H1 (cell line): ENCODE data around the gene OTOS. TPM values are rescaled to one million over a fixed set of nuclear protein-coding genes. Genes with fewer than 3 reads are reported as not detected.

ENCODE experiments used
- CTCF ChIA-PET: fragments of 300-600 bp; sonication (Branson Sonifier 250); formaldehyde crosslinking; loops from one replicate; lab custom pipeline; 2021; ENCODE audit not compliant: partially characterized antibody; lab: Charles Lee
- POLR2A ChIA-PET: fragments of 300-600 bp; sonication (Branson Sonifier 250); formaldehyde crosslinking; loops from one replicate; lab custom pipeline; 2021; ENCODE audit warnings: inconsistent platforms; ENCODE audit not compliant: partially characterized antibody; lab: Charles Lee
- DNase-seq, 2 experiments: peaks; one replicate each; pipeline versions ENCODE4 v3.0.0 to v3.0.0-alpha.2; 2010 to 2022; ENCODE audit warnings: low spot score in 2 of 2, low read depth in 1 of 2, mixed read lengths in 1 of 2
- FAIRE-seq: peaks from 2 replicates; lab custom pipeline; 2011; peaks lifted over from hg19 to GRCh38; lab: Jason Lieb, UNC
- H2AFZ ChIP-seq: 2 replicates; pipeline ENCODE4 v1.8.1; 2012; ENCODE audit warnings: low read length, inconsistent platforms
- H2AK5ac ChIP-seq: 2 replicates; pipeline ENCODE4 v1.6.1; 2013; ENCODE audit warnings: low read depth, low read length
- H2BK120ac ChIP-seq: replicated peaks from 2 replicates; pipeline ENCODE3; 2013; ENCODE audit warnings: low read depth, low read length, inconsistent platforms
- H2BK12ac ChIP-seq: 2 replicates; pipeline ENCODE4 v1.6.1; 2013; ENCODE audit warnings: low read depth, low read length
- H2BK15ac ChIP-seq: 2 replicates; pipeline ENCODE4 v1.6.1; 2013; ENCODE audit warnings: low read length
- H2BK20ac ChIP-seq: 2 replicates; pipeline ENCODE4 v1.6.1; 2013; ENCODE audit warnings: low read length
- H2BK5ac ChIP-seq: 2 replicates; pipeline ENCODE4 v1.6.1; 2013; ENCODE audit warnings: low read depth, low read length
- H3K14ac ChIP-seq: 2 replicates; pipeline ENCODE4 v1.6.1; 2013; ENCODE audit warnings: inconsistent platforms; ENCODE audit not compliant: insufficient read length
- H3K18ac ChIP-seq: 2 replicates; pipeline ENCODE4 v1.6.1; 2013; ENCODE audit warnings: low read length; ENCODE audit errors: extremely low read depth
- H3K23ac ChIP-seq: 2 replicates; pipeline ENCODE4 v1.6.1; 2013; ENCODE audit warnings: inconsistent platforms; ENCODE audit not compliant: insufficient read length
- H3K23me2 ChIP-seq: 2 replicates; pipeline ENCODE4 v1.6.1; 2013; ENCODE audit warnings: low read depth, low read length
- H3K27ac ChIP-seq: 2 replicates; pipeline ENCODE4 v1.6.1; 2011; ENCODE audit warnings: low read depth, low read length, inconsistent platforms
- H3K27me3 ChIP-seq, 4 experiments: replicated peaks in 1 of 4; 1 replicate in 1 of 4; 2 replicates in 3 of 4; pipeline versions ENCODE4 v1.6.1 to v1.8.1; 2011 to 2013; ENCODE audit warnings: low read length in 3 of 4, mild to moderate bottlenecking in 3 of 4, inconsistent platforms in 2 of 4, mixed read lengths in 2 of 4, moderate library complexity in 1 of 4; ENCODE audit not compliant: control insufficient read depth in 3 of 4, insufficient read depth in 3 of 4; ENCODE audit errors: extremely low read depth in 1 of 4
- H3K36me3 ChIP-seq, 4 experiments: 2 replicates each; pipeline versions ENCODE4 v1.6.1 to v1.8.1; 2011 to 2013; ENCODE audit warnings: mild to moderate bottlenecking in 4 of 4, low read length in 3 of 4, moderate library complexity in 2 of 4, control low read depth in 1 of 4, inconsistent platforms in 1 of 4; ENCODE audit not compliant: insufficient read depth in 4 of 4, control insufficient read depth in 2 of 4
- H3K4ac ChIP-seq: replicated peaks from 2 replicates; pipeline ENCODE3; 2013; ENCODE audit warnings: low read length, low read depth, mixed read lengths, inconsistent platforms; ENCODE audit not compliant: insufficient read length
- H3K4me1 ChIP-seq, 4 experiments: replicated peaks in 1 of 4; 1 replicate in 1 of 4; 2 replicates in 3 of 4; pipeline versions ENCODE4 v1.6.1 to v1.8.1; 2011 to 2013; ENCODE audit warnings: low read length in 3 of 4, inconsistent platforms in 2 of 4, mixed read lengths in 1 of 4; ENCODE audit not compliant: insufficient read depth in 4 of 4, control insufficient read depth in 3 of 4
- H3K4me2 ChIP-seq, 2 experiments: 2 replicates each; pipeline versions ENCODE4 v1.6.1 to v1.8.1; 2011 to 2013; ENCODE audit warnings: low read depth in 2 of 2, low read length in 2 of 2, control low read depth in 1 of 2, inconsistent platforms in 1 of 2, mild to moderate bottlenecking in 1 of 2; ENCODE audit not compliant: insufficient read depth in 1 of 2
- H3K4me3 ChIP-seq, 4 experiments: fragments of 200-600, 300-600 bp in 1 of 4; sonication (generic), shearing (Covaris generic), sonication (Bioruptor Twin) in 1 of 4; 2 replicates each; pipeline versions ENCODE4 v1.5.1 to v1.8.1; 2011 to 2016; ENCODE audit warnings: low read length in 4 of 4, low read depth in 3 of 4, control low read depth in 2 of 4, inconsistent platforms in 2 of 4, mild to moderate bottlenecking in 2 of 4, mixed read lengths in 1 of 4, moderate library complexity in 1 of 4; ENCODE audit not compliant: insufficient read depth in 2 of 4; ENCODE audit errors: extremely low read depth in 1 of 4
- H3K56ac ChIP-seq: replicated peaks from 2 replicates; pipeline ENCODE3; 2013; ENCODE audit warnings: low read depth, mild to moderate bottlenecking, mixed read lengths, low read length, inconsistent platforms; ENCODE audit not compliant: insufficient read length
- H3K79me1 ChIP-seq: 2 replicates; pipeline ENCODE4 v1.6.1; 2013; ENCODE audit warnings: low read depth, low read length, control low read depth
- H3K79me2 ChIP-seq, 2 experiments: 2 replicates each; pipeline versions ENCODE4 v1.6.1 to v1.8.1; 2012 to 2013; ENCODE audit warnings: low read length in 2 of 2, mild to moderate bottlenecking in 2 of 2, inconsistent platforms in 1 of 2; ENCODE audit not compliant: insufficient read depth in 2 of 2, control insufficient read depth in 1 of 2
- H3K9ac ChIP-seq, 4 experiments: replicated peaks in 1 of 4; 1 replicate in 1 of 4; 2 replicates in 3 of 4; pipeline versions ENCODE4 v1.6.1 to v1.8.1; 2011 to 2013; ENCODE audit warnings: low read depth in 3 of 4, low read length in 3 of 4, control low read depth in 2 of 4, mild to moderate bottlenecking in 2 of 4, moderate library complexity in 2 of 4, inconsistent platforms in 1 of 4; ENCODE audit errors: extremely low read depth in 1 of 4
- H3K9me3 ChIP-seq, 2 experiments: 2 replicates each; pipeline versions ENCODE4 v1.6.1 to v1.8.1; 2012 to 2013; ENCODE audit warnings: mild to moderate bottlenecking in 2 of 2, moderate library complexity in 2 of 2, control low read depth in 1 of 2, inconsistent platforms in 1 of 2, low read depth in 1 of 2, low read length in 1 of 2, mixed read lengths in 1 of 2; ENCODE audit not compliant: insufficient read depth in 2 of 2
- H4K20me1 ChIP-seq, 2 experiments: replicated peaks in 1 of 2; 2 replicates each; pipeline versions ENCODE3 to v1.8.1; 2011 to 2013; ENCODE audit warnings: inconsistent platforms in 2 of 2, low read length in 2 of 2, mild to moderate bottlenecking in 1 of 2; ENCODE audit not compliant: insufficient read depth in 2 of 2, control insufficient read depth in 1 of 2
- H4K5ac ChIP-seq: 2 replicates; pipeline ENCODE4 v1.6.1; 2013; ENCODE audit warnings: low read length, low read depth, mixed read lengths, inconsistent platforms; ENCODE audit not compliant: insufficient read length
- H4K8ac ChIP-seq: 2 replicates; pipeline ENCODE4 v1.8.0; 2013; ENCODE audit warnings: mild to moderate bottlenecking, moderate library complexity, low read length, inconsistent platforms; ENCODE audit not compliant: insufficient read depth; ENCODE audit errors: extremely low read depth
- H4K91ac ChIP-seq: replicated peaks from 2 replicates; pipeline ENCODE3; 2013; ENCODE audit warnings: low read length, mixed read lengths, inconsistent platforms; ENCODE audit not compliant: insufficient read length
- BRCA1 ChIP-seq: IDR thresholded peaks from 2 replicates; pipeline ENCODE4 v1.6.1; 2012; ENCODE audit warnings: low read depth, low read length, improper control_type of control experiment
- CBX5 ChIP-seq: fragments of 300-800, 300-1000 bp; sonication (generic); IDR thresholded peaks from 2 replicates; pipeline ENCODE4 v1.7.1; 2016; ENCODE audit warnings: antibody characterized with exemption, low read length, low read depth
- CEBPB ChIP-seq: IDR thresholded peaks from 2 replicates; pipeline ENCODE4 v1.6.1; 2012; ENCODE audit warnings: low read depth, low read length
- EZH2 ChIP-seq: fragments of 200-600 bp; sonication (generic); IDR thresholded peaks from 2 replicates; pipeline ENCODE4 v1.7.1; 2012; ENCODE audit warnings: low read depth, mild to moderate bottlenecking, moderate library complexity, low read length, inconsistent platforms; ENCODE audit not compliant: severe bottlenecking
- FOSL1 ChIP-seq: IDR thresholded peaks from 2 replicates; pipeline ENCODE4 v1.6.1; 2011; ENCODE audit warnings: mild to moderate bottlenecking, low read depth, low read length, moderate library complexity; ENCODE audit not compliant: insufficient read depth
- KDM5A ChIP-seq: fragments of 200-600 bp; IDR thresholded peaks from 2 replicates; pipeline ENCODE4 v1.7.1; 2012; ENCODE audit warnings: mild to moderate bottlenecking, low read length, inconsistent platforms, mixed read lengths
- PHF8 ChIP-seq: fragments of 200-600 bp; sonication (generic); conservative IDR thresholded peaks from 2 replicates; pipeline ENCODE4 v1.7.1; 2012; ENCODE audit warnings: low read depth, mild to moderate bottlenecking, inconsistent platforms, low read length, moderate library complexity
- POLR2A ChIP-seq, 2 experiments: IDR thresholded peaks; 1 replicate in 1 of 2; 2 replicates in 1 of 2; pipeline ENCODE4 v1.6.1; 2011; ENCODE audit warnings: low read depth in 2 of 2, low read length in 2 of 2, mild to moderate bottlenecking in 2 of 2; ENCODE audit errors: control extremely low read depth in 1 of 2
- RXRA ChIP-seq: IDR thresholded peaks from 2 replicates; pipeline ENCODE4 v1.6.1; 2011; ENCODE audit warnings: low read depth, mild to moderate bottlenecking, low read length, moderate library complexity; ENCODE audit not compliant: insufficient read depth
- SIN3A ChIP-seq, 2 experiments: IDR thresholded peaks in 1 of 2; conservative IDR thresholded peaks in 1 of 2; 2 replicates each; pipeline ENCODE4 v1.6.1; 2011 to 2012; ENCODE audit warnings: low read length in 2 of 2, improper control_type of control experiment in 1 of 2, low read depth in 1 of 2, mild to moderate bottlenecking in 1 of 2
- SIX5 ChIP-seq: IDR thresholded peaks from 2 replicates; pipeline ENCODE4 v1.6.1; 2011; ENCODE audit warnings: mild to moderate bottlenecking, low read depth, low read length
- SRF ChIP-seq: IDR thresholded peaks from 2 replicates; pipeline ENCODE4 v1.6.1; 2011; ENCODE audit warnings: mild to moderate bottlenecking, low read depth, low read length, moderate library complexity
- TAF1 ChIP-seq: IDR thresholded peaks from 2 replicates; pipeline ENCODE4 v1.6.1; 2011; ENCODE audit warnings: mild to moderate bottlenecking, low read depth, low read length
- TBP ChIP-seq: IDR thresholded peaks from 2 replicates; pipeline ENCODE4 v1.6.1; 2011; ENCODE audit warnings: low read depth, low read length, improper control_type of control experiment
- WGBS, 2 experiments: shearing (Covaris generic) in 1 of 2; methylation state at CpG; one replicate each; pipeline versions ENCODE4 v1.1.6 to v1.1.7; 2013 to 2015; ENCODE audit warnings: low lambda C conversion rate in 2 of 2, mixed read lengths in 2 of 2, inconsistent platforms in 1 of 2, low coverage in 1 of 2, missing lambda C conversion rate in 1 of 2; ENCODE audit not compliant: insufficient replicate concordance in 2 of 2, insufficient coverage in 1 of 2, insufficient read length in 1 of 2; ENCODE audit errors: extremely low coverage in 1 of 2, missing lambda C conversion rate in 1 of 2; 5-methylcytosine and 5-hydroxymethylcytosine counted together
- polyA plus RNA-seq, 7 experiments: library from polyadenylated mRNA; depleted of rRNA in 3 of 7; stranded (reverse) in 5 of 7; unstranded in 2 of 7; fragments of >200 nt in 5 of 7; fragments of 200-250 nt in 2 of 7; gene quantifications; 1 replicate in 5 of 7; 2 replicates in 1 of 7; 4 replicates in 1 of 7; pipeline versions ENCODE4 v1.2.1 to v1.2.3, GENCODE V29; 2011 to 2013; ENCODE audit warnings: missing spikeins in 2 of 7, mixed read lengths in 2 of 7
- total RNA-seq: library from RNA; stranded (reverse); fragmentation: NEBNext Ultra II Directional; extraction: Animal tissue kit (Norgen Biotek cat#: 25700); gene quantifications from 2 replicates; pipeline ENCODE4 v1.2.1, GENCODE V29; 2021

OTOS gene
- total and polyA plus RNA-seq, 2 of the 8 experiments (the other 6 are each of a cell fraction or from before 2014, with no cell fraction given): 0.17 TPM; not detected in 1

DNA sequence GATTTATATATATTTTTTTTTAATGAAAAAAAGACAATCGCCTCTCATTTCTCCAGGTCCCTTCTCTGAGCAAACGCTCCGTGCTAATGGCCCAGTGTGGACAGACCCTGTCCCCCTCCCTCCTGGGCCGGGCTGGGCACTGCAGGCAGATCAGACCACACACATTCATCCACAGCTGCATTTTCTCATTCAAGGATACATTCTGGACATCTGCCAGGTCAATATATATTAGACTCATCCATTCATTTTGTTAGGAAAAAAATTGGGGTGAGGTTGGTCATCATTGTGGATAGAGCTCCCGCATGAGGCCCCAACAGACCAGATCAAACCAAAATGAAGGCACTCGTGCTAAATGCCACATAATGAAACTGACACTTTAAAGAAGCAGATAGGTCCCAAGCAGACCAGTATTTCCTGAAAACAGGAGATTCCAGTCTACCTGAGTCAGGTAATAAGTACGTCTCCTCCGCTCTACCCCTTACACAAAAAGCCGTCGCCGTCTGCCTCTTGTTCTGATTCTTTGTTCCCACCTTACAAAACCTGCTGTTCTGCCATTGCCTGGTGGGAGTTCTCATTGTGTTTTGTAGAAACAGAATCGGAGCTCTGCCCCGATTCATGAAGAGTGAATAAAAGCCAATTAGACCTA is 15.4 kb upstream of the OTOS start:
- H2AFZ ChIP-seq: no peak overlapping the region
- no peak overlapping the region for H3K4me3 ChIP-seq
- no peak overlapping the region for H2AK5ac ChIP-seq
- H3K4ac ChIP-seq: no peak overlapping the region
- no peak overlapping the region for H3K9ac ChIP-seq
- no peak overlapping the region for H3K56ac ChIP-seq
- no peak overlapping the region for H2BK120ac ChIP-seq
- DNase-seq (no peak), FAIRE-seq (no peak)
- H3K14ac ChIP-seq: no peak overlapping the region
- no peak overlapping the region for H2BK20ac ChIP-seq
- no peaks in the 10 kb centered on the region for H3K79me1 ChIP-seq
- H4K5ac ChIP-seq: no peak overlapping the region
- H3K18ac ChIP-seq: no peak overlapping the region
- H3K79me2 ChIP-seq: no peaks in the 10 kb centered on the region
- no peak overlapping the region for H3K4me2 ChIP-seq
- H2BK12ac ChIP-seq: no peak overlapping the region
- no peak overlapping the region for H4K8ac ChIP-seq
- H4K91ac ChIP-seq: no peak overlapping the region
- CTCF ChIA-PET: interaction anchor here (0.7 kb wide), 1 partner anchor 12 kb away, joined by 3 read pairs; no protein-coding TSS in a partner anchor
- H3K23me2 ChIP-seq: no peaks in the 10 kb centered on the region
- H2BK15ac ChIP-seq: no peak overlapping the region
- no peaks in the 10 kb centered on the region; a peak in 1 of 4 replicates for H3K9me3 ChIP-seq
- 94% methylated on average over 11 of the region's 13 CpGs; no CpG with 5 or more reads in 1 of the 2 experiments for WGBS, 2 experiments
- peaks cover 0 to 9% (median 0%) of the 10 kb centered on the region in 4 experiments; a peak in 2 of 7 replicates for H3K4me1 ChIP-seq
- no peaks in the 10 kb centered on the region for H3K36me3 ChIP-seq
- H3K23ac ChIP-seq: no peak overlapping the region
- POLR2A ChIA-PET: no interaction called here
- H3K27me3 ChIP-seq: peaks cover 0 to 10% (median 4%) of the 10 kb centered on the region in 4 experiments; a peak in 3 of 7 replicates
- H2BK5ac ChIP-seq: no peak overlapping the region
- no peaks in the 10 kb centered on the region for H4K20me1 ChIP-seq
- H3K27ac ChIP-seq: no peak overlapping the region
- TF ChIP-seq PHF8 (no peak), EZH2 (no peak), RXRA (no peak), TAF1 (no peak), SRF (no peak), SIX5 (no peak), BRCA1 (no peak), KDM5A (no peak), POLR2A (IDR thresholded peaks at IDR 0.05; ENCODE audit: control extremely low read depth in 1 of 2, low read depth in 2 of 2, low read length in 2 of 2) (no peak), CEBPB (no peak), FOSL1 (no peak), SIN3A (conservative IDR thresholded peaks at IDR 0.05 in 1 of 2, IDR thresholded peaks at IDR 0.05 in 1 of 2; ENCODE audit: low read depth in 1 of 2, low read length in 2 of 2) (no peak), CBX5 (no peak), TBP (no peak)
